H9 (cell line): ENCODE measurements around the gene P4HA1. TPM values are rescaled to one million over a fixed set of nuclear protein-coding genes. Genes with fewer than 3 reads are reported as not detected.

Experiments used
- DNase-seq: peaks from one replicate; pipeline ENCODE4 v3.0.0-alpha.2; 2017
- H2AFZ ChIP-seq: one replicate; pipeline ENCODE4 v1.6.1; 2013; ENCODE audit warnings: mild to moderate bottlenecking, low read length, control low read depth, moderate library complexity
- H2AK5ac ChIP-seq: 2 replicates; pipeline ENCODE4 v1.6.1; 2013; ENCODE audit warnings: low read length, control low read depth, mixed read lengths; ENCODE audit not compliant: insufficient read length
- H2BK120ac ChIP-seq: one replicate; pipeline ENCODE4 v1.6.1; 2013; ENCODE audit warnings: low read depth, mild to moderate bottlenecking, low read length, control low read depth, inconsistent platforms; ENCODE audit not compliant: poor library complexity, severe bottlenecking
- H2BK12ac ChIP-seq: 2 replicates; pipeline ENCODE4 v1.6.1; 2013; ENCODE audit warnings: low read length, control low read depth, mixed read lengths, low read depth; ENCODE audit not compliant: insufficient read length
- H2BK15ac ChIP-seq: 2 replicates; pipeline ENCODE4 v1.6.1; 2013; ENCODE audit warnings: low read depth, low read length, control low read depth
- H2BK20ac ChIP-seq: one replicate; pipeline ENCODE4 v1.6.1; 2013; ENCODE audit warnings: low read depth, mild to moderate bottlenecking, low read length, control low read depth, inconsistent platforms; ENCODE audit not compliant: poor library complexity, severe bottlenecking
- H2BK5ac ChIP-seq: 2 replicates; pipeline ENCODE4 v1.6.1; 2013; ENCODE audit warnings: low read length, control low read depth, mixed read lengths; ENCODE audit not compliant: insufficient read length
- H3K14ac ChIP-seq: 2 replicates; pipeline ENCODE4 v1.6.1; 2013; ENCODE audit warnings: low read length, control low read depth; ENCODE audit not compliant: insufficient read depth
- H3K18ac ChIP-seq: 2 replicates; pipeline ENCODE4 v1.6.1; 2013; ENCODE audit warnings: low read depth, mild to moderate bottlenecking, mixed read lengths, low read length, control low read depth; ENCODE audit not compliant: insufficient read length
- H3K23ac ChIP-seq: 2 replicates; pipeline ENCODE4 v1.6.1; 2013; ENCODE audit warnings: low read length, control low read depth, mixed read lengths, low read depth; ENCODE audit not compliant: insufficient read length
- H3K23me2 ChIP-seq: 2 replicates; pipeline ENCODE4 v1.6.1; 2013; ENCODE audit warnings: low read depth, mild to moderate bottlenecking, mixed read lengths, low read length, control low read depth; ENCODE audit not compliant: insufficient read length, poor library complexity, severe bottlenecking
- H3K27ac ChIP-seq: 2 replicates; pipeline ENCODE4 v1.5.1; 2013; ENCODE audit warnings: low read length, control low read depth, mixed read lengths, low read depth; ENCODE audit not compliant: insufficient read length
- H3K27me3 ChIP-seq: 2 replicates; pipeline ENCODE4 v1.6.1; 2013; ENCODE audit warnings: low read length, control low read depth, inconsistent platforms; ENCODE audit not compliant: insufficient read depth
- H3K4ac ChIP-seq: 2 replicates; pipeline ENCODE4 v1.6.1; 2013; ENCODE audit warnings: low read depth, mild to moderate bottlenecking, control low read depth, inconsistent platforms, low read length, moderate library complexity
- H3K4me1 ChIP-seq: 2 replicates; pipeline ENCODE4 v1.6.1; 2013; ENCODE audit warnings: low read length, control low read depth, inconsistent platforms; ENCODE audit not compliant: insufficient read depth
- H3K4me2 ChIP-seq: 2 replicates; pipeline ENCODE4 v1.6.1; 2013; ENCODE audit warnings: low read length, control low read depth, mixed read lengths; ENCODE audit not compliant: insufficient read length, insufficient read depth
- H3K56ac ChIP-seq: 2 replicates; pipeline ENCODE4 v1.6.1; 2013; ENCODE audit warnings: low read depth, mild to moderate bottlenecking, mixed read lengths, low read length, control low read depth; ENCODE audit not compliant: insufficient read length
- H3K79me1 ChIP-seq: 2 replicates; pipeline ENCODE4 v1.6.1; 2013; ENCODE audit warnings: low read depth, mild to moderate bottlenecking, moderate library complexity, low read length, control low read depth, inconsistent platforms; ENCODE audit not compliant: insufficient read depth, poor library complexity, severe bottlenecking
- H3K79me2 ChIP-seq: 2 replicates; pipeline ENCODE4 v1.6.1; 2013; ENCODE audit warnings: low read length, control low read depth, inconsistent platforms; ENCODE audit not compliant: insufficient read depth
- H3K9ac ChIP-seq: 2 replicates; pipeline ENCODE4 v1.6.1; 2013; ENCODE audit warnings: low read length, control low read depth, mixed read lengths; ENCODE audit not compliant: insufficient read length; ENCODE audit errors: extremely low read depth
- H3K9me3 ChIP-seq: one replicate; pipeline ENCODE4 v1.6.1; 2013; ENCODE audit warnings: low read depth, low read length, inconsistent platforms; ENCODE audit not compliant: control insufficient read depth
- H3T11ph ChIP-seq: one replicate; pipeline ENCODE4 v1.6.1; 2013; ENCODE audit warnings: mild to moderate bottlenecking, low read length, control low read depth, inconsistent platforms
- H4K20me1 ChIP-seq: one replicate; pipeline ENCODE4 v1.6.1; 2013; ENCODE audit not compliant: control insufficient read depth, insufficient read length, insufficient read depth
- H4K5ac ChIP-seq: 2 replicates; pipeline ENCODE4 v1.6.1; 2013; ENCODE audit warnings: low read depth, mild to moderate bottlenecking, mixed read lengths, low read length, control low read depth; ENCODE audit not compliant: insufficient read length
- H4K8ac ChIP-seq: replicated peaks from 2 replicates; pipeline ENCODE4 v1.6.1; 2013; ENCODE audit warnings: low read length, control low read depth, mixed read lengths, low read depth; ENCODE audit not compliant: insufficient read length
- H4K91ac ChIP-seq: 2 replicates; pipeline ENCODE4 v1.6.1; 2013; ENCODE audit warnings: low read depth, mild to moderate bottlenecking, moderate library complexity, mixed read lengths, low read length, control low read depth; ENCODE audit not compliant: insufficient read length
- H3K27ac Mint-ChIP-seq, 3 experiments: 2 replicates in 2 of 3; 3 replicates in 1 of 3; pipeline ENCODE4 v1.8.0; 2020 to 2021; ENCODE audit warnings: mixed read lengths in 3 of 3, mild to moderate bottlenecking in 1 of 3, moderate library complexity in 1 of 3
- H3K27me3 Mint-ChIP-seq: 2 replicates; pipeline ENCODE4 v1.8.0; 2021; ENCODE audit warnings: low read depth, mild to moderate bottlenecking, moderate library complexity, mixed read lengths
- H3K36me3 Mint-ChIP-seq, 3 experiments: 2 replicates in 2 of 3; 3 replicates in 1 of 3; pipeline ENCODE4 v1.8.0; 2020 to 2021; ENCODE audit warnings: low read depth in 3 of 3, mixed read lengths in 3 of 3; ENCODE audit not compliant: insufficient read depth in 1 of 3
- H3K4me1 Mint-ChIP-seq, 2 experiments: 2 replicates each; pipeline ENCODE4 v1.8.0; 2020; ENCODE audit warnings: mixed read lengths in 2 of 2
- H3K4me3 Mint-ChIP-seq, 2 experiments: 2 replicates in 1 of 2; 3 replicates in 1 of 2; pipeline ENCODE4 v1.8.0; 2020 to 2021; ENCODE audit warnings: mild to moderate bottlenecking in 2 of 2, mixed read lengths in 2 of 2, moderate library complexity in 1 of 2
- H3K9me3 Mint-ChIP-seq, 2 experiments: 2 replicates in 1 of 2; 3 replicates in 1 of 2; pipeline ENCODE4 v1.8.0; 2020; ENCODE audit warnings: mild to moderate bottlenecking in 2 of 2, mixed read lengths in 2 of 2, moderate library complexity in 1 of 2
- CTCF ChIP-seq: fragments of 200-600 bp; sonication (generic); conservative IDR thresholded peaks from 3 replicates; pipeline ENCODE4 v1.8.0; 2021; ENCODE audit warnings: antibody characterized with exemption, mild to moderate bottlenecking
- WGBS: extraction: QIAGEN DNeasy Blood & Tissue Kit; methylation state at CpG from one replicate; pipeline ENCODE4 v1.1.7; 2013; ENCODE audit warnings: missing lambda C conversion rate, low lambda C conversion rate, mixed read lengths; ENCODE audit not compliant: insufficient read length; ENCODE audit errors: extremely low coverage; 5-methylcytosine and 5-hydroxymethylcytosine counted together
- total RNA-seq: library from RNA; stranded (reverse); gene quantifications from 2 replicates; pipeline ENCODE4 v1.2.1, GENCODE V29; 2021

P4HA1 gene
- total RNA-seq, 1 experiment from 2014 or later: 48.6 TPM

DNA sequence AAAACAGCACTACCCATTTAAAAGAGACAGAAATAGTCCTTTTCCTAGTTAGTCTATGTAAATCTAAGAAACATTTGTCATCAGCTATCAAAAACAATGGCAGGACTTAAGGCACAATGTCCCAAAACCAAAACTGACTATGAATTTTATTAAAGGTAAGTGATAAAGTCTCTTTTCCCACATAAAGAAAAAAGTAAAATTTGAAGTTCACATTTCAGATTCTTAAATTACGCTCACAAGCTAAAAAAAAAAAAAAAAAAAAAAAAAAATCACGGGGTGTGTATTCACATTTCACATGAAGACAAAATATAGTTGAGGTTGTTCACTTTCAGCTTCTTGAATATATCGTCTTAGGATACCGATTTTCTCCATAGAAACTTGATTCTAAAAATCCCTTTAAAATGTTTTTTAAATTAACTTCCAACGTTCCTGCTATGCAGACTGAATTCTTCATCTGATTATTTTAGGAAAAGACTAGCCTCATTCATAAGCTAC, 1.6 kb downstream of the P4HA1 start:
- Histone ChIP-seq H3K4ac (no peak overlapping the region), H3K4me1 (no peaks in the 10 kb centered on the region), H4K20me1 (no peaks in the 10 kb centered on the region), H3K23ac (no peak overlapping the region), H3K14ac (no peak overlapping the region), H3K27me3 (no peaks in the 10 kb centered on the region), H4K8ac (no peak overlapping the region), H3K18ac (no peak overlapping the region), H3K9ac (no peak overlapping the region), H4K91ac (no peak overlapping the region), H2BK15ac (no peak overlapping the region), H3K23me2 (peaks cover 7% of the 10 kb centered on the region), H2BK120ac (no peak overlapping the region), H2BK20ac (no peak overlapping the region), H3K56ac (no peak overlapping the region), H3T11ph (no peak overlapping the region), H4K5ac (no peak overlapping the region), H3K79me1 (no peaks in the 10 kb centered on the region), H3K4me2 (peak overlapping the region; percentile 78), H2AFZ (no peak overlapping the region), H2BK12ac (no peak overlapping the region), H3K9me3 (no peaks in the 10 kb centered on the region), H2BK5ac (no peak overlapping the region), H3K27ac (no peak overlapping the region), H2AK5ac (no peak overlapping the region), H3K79me2 (no peaks in the 10 kb centered on the region)
- no peaks in the 10 kb centered on the region for H3K9me3 Mint-ChIP-seq
- peak overlapping the region; percentile 94 to 95 for H3K4me3 Mint-ChIP-seq
- no CpG with 5 or more reads among the region's 5 CpGs for WGBS
- H3K36me3 Mint-ChIP-seq: no peaks in the 10 kb centered on the region
- TF ChIP-seq CTCF: no peak
- H3K27me3 Mint-ChIP-seq: no peaks in the 10 kb centered on the region
- H3K27ac Mint-ChIP-seq: peak overlapping the region in 1 of 3 experiments; percentile 87; a peak in 1 of 7 replicates
- peaks cover 18 to 21% of the 10 kb centered on the region in 2 experiments for H3K4me1 Mint-ChIP-seq
- no peak for DNase-seq
